Peyer's patch (tissue), 4 donors: ENCODE measurements around the gene CGRRF1.
A peak's percentile ranks its signal among the peaks of the same experiment; 100 is the strongest.

Source experiments
- POLR2A ChIP-seq, 2 donors: fragments of 450-650 bp; IDR thresholded peaks; one replicate each; pipeline ENCODE4 v1.5.1; 2017; ENCODE audit warnings: antibody characterized with exemption in 2 of 2, mild to moderate bottlenecking in 2 of 2, moderate library complexity in 2 of 2
- TF ChIP-seq, protein P1 (sequence below), 6 experiments: fragments of 450-650 bp in 4 of 6; fragments of 200-600 bp in 2 of 6; sonication (generic) in 1 of 6; IDR thresholded peaks; one replicate each; pipeline ENCODE4 v1.5.1; 2017 to 2019; ENCODE audit warnings: antibody characterized with exemption in 6 of 6, mild to moderate bottlenecking in 3 of 6, moderate library complexity in 1 of 6

DNA sequence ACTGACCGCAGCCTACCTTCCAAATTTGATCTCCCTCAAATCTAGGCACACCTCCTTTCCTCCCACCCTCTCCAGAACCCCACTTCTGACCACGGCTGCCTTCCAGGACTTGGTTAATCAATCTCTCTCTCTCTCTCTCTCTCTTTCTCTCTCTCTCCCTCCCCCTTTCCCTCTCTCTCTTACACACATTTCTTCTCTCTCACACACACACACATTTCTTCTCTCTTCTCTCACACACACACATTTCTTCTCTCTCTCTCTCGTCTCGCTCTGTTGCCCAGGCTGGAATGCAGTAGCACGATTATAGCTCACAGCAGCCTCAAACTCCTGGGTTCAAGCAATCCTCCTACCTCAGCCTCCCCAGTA, 20.4 kb upstream of the CGRRF1 start:
- TF ChIP-seq, protein P1, sequence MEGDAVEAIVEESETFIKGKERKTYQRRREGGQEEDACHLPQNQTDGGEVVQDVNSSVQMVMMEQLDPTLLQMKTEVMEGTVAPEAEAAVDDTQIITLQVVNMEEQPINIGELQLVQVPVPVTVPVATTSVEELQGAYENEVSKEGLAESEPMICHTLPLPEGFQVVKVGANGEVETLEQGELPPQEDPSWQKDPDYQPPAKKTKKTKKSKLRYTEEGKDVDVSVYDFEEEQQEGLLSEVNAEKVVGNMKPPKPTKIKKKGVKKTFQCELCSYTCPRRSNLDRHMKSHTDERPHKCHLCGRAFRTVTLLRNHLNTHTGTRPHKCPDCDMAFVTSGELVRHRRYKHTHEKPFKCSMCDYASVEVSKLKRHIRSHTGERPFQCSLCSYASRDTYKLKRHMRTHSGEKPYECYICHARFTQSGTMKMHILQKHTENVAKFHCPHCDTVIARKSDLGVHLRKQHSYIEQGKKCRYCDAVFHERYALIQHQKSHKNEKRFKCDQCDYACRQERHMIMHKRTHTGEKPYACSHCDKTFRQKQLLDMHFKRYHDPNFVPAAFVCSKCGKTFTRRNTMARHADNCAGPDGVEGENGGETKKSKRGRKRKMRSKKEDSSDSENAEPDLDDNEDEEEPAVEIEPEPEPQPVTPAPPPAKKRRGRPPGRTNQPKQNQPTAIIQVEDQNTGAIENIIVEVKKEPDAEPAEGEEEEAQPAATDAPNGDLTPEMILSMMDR (IDR thresholded peaks at IDR 0.05), result peak in 1 of 6 experiments; percentile 1
- no peak for TF ChIP-seq POLR2A (IDR thresholded peaks at IDR 0.05)
